HepG2 (cell line): ENCODE results near the gene CDC37L1. TPM values are rescaled to one million over a fixed set of nuclear protein-coding genes. Genes with fewer than 3 reads are reported as not detected.

Source experiments
- ATAC-seq: fragments of 200-7000 bp; cut with Tn5 transposase; 3 replicates; pipeline ENCODE4 v1.9.1; 2020; ENCODE audit warnings: mild to moderate bottlenecking, moderate library complexity
- BruUV-seq: library from RNA; stranded (reverse); fragments of 400-500 nt; replicated peaks from 2 replicates; lab custom pipeline; 2021; lab: Mats Ljungman, UMichigan
- CTCF ChIA-PET: fragments of 300-600 bp; formaldehyde crosslinking; extraction: SDS; loops from one replicate; lab custom pipeline; 2021; ENCODE audit warnings: low total read pairs, inconsistent platforms, low intra/inter-chr PET ratio; lab: Yijun Ruan, JAX
- POLR2A ChIA-PET: fragments of 350-600 bp; sonication (Branson Sonifier 250); formaldehyde crosslinking; loops from one replicate; lab custom pipeline; 2020; ENCODE audit warnings: antibody characterized with exemption, inconsistent platforms; lab: Yijun Ruan, JAX
- DNase-seq: peaks from one replicate; pipeline ENCODE4 v3.0.0-alpha.2; 2015; ENCODE audit warnings: low spot score
- FAIRE-seq: peaks from 3 replicates; lab custom pipeline; 2011; peaks lifted over from hg19 to GRCh38; lab: Jason Lieb, UNC
- H2AFZ ChIP-seq: one replicate; pipeline ENCODE4 v1.6.1; 2011; ENCODE audit warnings: low read length, inconsistent platforms
- H3K27ac ChIP-seq: fragments of 300-600 bp; 3 replicates; pipeline ENCODE4 v1.8.0; 2011; ENCODE audit warnings: mixed run types, mild to moderate bottlenecking, mixed read lengths, low read length, inconsistent platforms; ENCODE audit not compliant: insufficient read depth; ENCODE audit errors: extremely low read length
- H3K27me3 ChIP-seq, 2 experiments: fragments of 200-600 bp in 1 of 2; 2 replicates in 1 of 2; 3 replicates in 1 of 2; pipeline versions ENCODE4 v1.6.0 to v1.8.0; 2011; ENCODE audit warnings: low read length in 2 of 2, mild to moderate bottlenecking in 2 of 2, moderate library complexity in 2 of 2, inconsistent platforms in 1 of 2; ENCODE audit not compliant: insufficient read depth in 2 of 2, control insufficient read depth in 1 of 2
- H3K36me3 ChIP-seq, 2 experiments: fragments of 200-600 bp in 1 of 2; replicated peaks in 1 of 2; 2 replicates in 1 of 2; 3 replicates in 1 of 2; pipeline versions ENCODE4 v1.5.1 to v1.8.0; 2011; ENCODE audit warnings: low read length in 2 of 2, inconsistent platforms in 1 of 2; ENCODE audit not compliant: insufficient read depth in 2 of 2, control insufficient read depth in 1 of 2
- H3K4me1 ChIP-seq: 2 replicates; pipeline ENCODE4 v1.5.1; 2012; ENCODE audit warnings: low read length, inconsistent platforms; ENCODE audit not compliant: insufficient read depth
- H3K4me2 ChIP-seq: 2 replicates; pipeline ENCODE4 v1.6.0; 2011; ENCODE audit warnings: low read depth, low read length, inconsistent platforms
- H3K4me3 ChIP-seq, 3 experiments: fragments of 200-600 bp in 1 of 3; sonication (generic), shearing (Covaris generic) in 1 of 3; replicated peaks in 1 of 3; 2 replicates each; pipeline ENCODE4 v1.5.1; 2011 to 2016; ENCODE audit warnings: low read length in 3 of 3, inconsistent platforms in 2 of 3, low read depth in 2 of 3, mild to moderate bottlenecking in 2 of 3, control low read depth in 1 of 3, mixed read lengths in 1 of 3; ENCODE audit not compliant: insufficient read depth in 1 of 3
- H3K79me2 ChIP-seq: one replicate; pipeline ENCODE4 v1.6.1; 2011; ENCODE audit warnings: low read length, inconsistent platforms; ENCODE audit not compliant: insufficient read depth
- H3K9ac ChIP-seq: 2 replicates; pipeline ENCODE4 v1.6.0; 2011; ENCODE audit warnings: mild to moderate bottlenecking, low read depth, low read length, inconsistent platforms; ENCODE audit not compliant: insufficient read depth
- H3K9me3 ChIP-seq: 2 replicates; pipeline ENCODE4 v1.5.1; 2012; ENCODE audit warnings: mild to moderate bottlenecking, low read length
- H4K20me1 ChIP-seq: 2 replicates; pipeline ENCODE4 v1.6.0; 2011; ENCODE audit warnings: inconsistent platforms, mild to moderate bottlenecking, low read length, moderate library complexity; ENCODE audit not compliant: insufficient read depth
- CBFB ChIP-seq: sonication (generic); formaldehyde crosslinking; IDR thresholded peaks from 2 replicates; pipeline ENCODE4 v1.4.0; 2020; ENCODE audit warnings: missing genetic modification reagents
- HNRNPL ChIP-seq: fragments of 200-400 bp; formaldehyde crosslinking; IDR thresholded peaks from 2 replicates; pipeline ENCODE4 v1.6.1; 2017; ENCODE audit warnings: mild to moderate bottlenecking, low read depth, low read length
- HOXA3 ChIP-seq: sonication (generic); formaldehyde crosslinking; IDR thresholded peaks from 2 replicates; pipeline ENCODE4 v1.5.0; 2020; ENCODE audit warnings: missing genetic modification reagents
- MED8 ChIP-seq: sonication (generic); formaldehyde crosslinking; IDR thresholded peaks from 2 replicates; pipeline ENCODE4 v1.8.1; 2023; ENCODE audit warnings: mild to moderate bottlenecking, missing genetic modification reagents; ENCODE audit not compliant: insufficient replicate concordance
- PRMT3 ChIP-seq: sonication (generic); formaldehyde crosslinking; IDR thresholded peaks from 2 replicates; pipeline ENCODE4 v1.8.1; 2022; ENCODE audit warnings: low read depth, mild to moderate bottlenecking, moderate library complexity, missing genetic modification reagents, borderline replicate concordance
- RBAK ChIP-seq: sonication (generic); formaldehyde crosslinking; IDR thresholded peaks from 2 replicates; pipeline ENCODE4 v1.5.1; 2020; ENCODE audit warnings: mild to moderate bottlenecking, missing genetic modification reagents
- ZNF317 ChIP-seq: sonication (generic); formaldehyde crosslinking; IDR thresholded peaks from 2 replicates; pipeline ENCODE4 v1.5.0; 2020; ENCODE audit warnings: mild to moderate bottlenecking, missing genetic modification reagents
- ZNF335 ChIP-seq: sonication (generic); formaldehyde crosslinking; IDR thresholded peaks from 2 replicates; pipeline ENCODE4 v1.4.0; 2020; ENCODE audit warnings: missing genetic modification reagents
- ZNF562 ChIP-seq: sonication (generic); formaldehyde crosslinking; IDR thresholded peaks from 2 replicates; pipeline ENCODE4 v1.8.0; 2022; ENCODE audit warnings: missing genetic modification reagents, borderline replicate concordance
- WGBS: methylation state at CpG from one replicate; pipeline ENCODE4 v1.1.6; 2017; ENCODE audit warnings: low lambda C conversion rate; 5-methylcytosine and 5-hydroxymethylcytosine counted together
- in situ Hi-C: cut with HindIII; loops from 2 replicates; pipeline ENCODE4 v1.10.0; 2017; ENCODE audit warnings: low pct_unique_long_range_greater_than_20kb; ENCODE audit not compliant: extremely low pct_ligation_motif_present
- intact Hi-C: fragments of 100-400 bp; cut with micrococcal nuclease; formaldehyde crosslinking; loops from one replicate; pipeline ENCODE4 v1.10.0; 2022; ENCODE audit not compliant: unreplicated experiment
- polyA plus RNA-seq, 8 experiments: library from polyadenylated mRNA; depleted of rRNA in 3 of 8; stranded (reverse) in 7 of 8; unstranded in 1 of 8; fragments of >200 nt; fragmentation: Illumina TruSeq in 4 of 8; extraction: Trizol in 4 of 8; gene quantifications; 2 replicates each; pipeline versions ENCODE4 v1.2.1 to v1.2.3, GENCODE V29; 2011 to 2016; ENCODE audit warnings: low read depth in 4 of 8, missing spikeins in 1 of 8, mixed read lengths in 1 of 8; ENCODE audit not compliant: insufficient read depth in 1 of 8
- total RNA-seq, 5 experiments: library from RNA; depleted of rRNA; stranded (reverse); fragments of >200 nt; fragmentation: Illumina TruSeq; extraction: Trizol; gene quantifications; 2 replicates each; pipeline ENCODE4 v1.2.3, GENCODE V29; 2016; ENCODE audit warnings: low read depth in 1 of 5
- TF ChIP-seq, protein P1 (sequence below): sonication (generic); formaldehyde crosslinking; IDR thresholded peaks from 2 replicates; pipeline ENCODE4 v1.8.0; 2022; ENCODE audit warnings: missing genetic modification reagents, mild to moderate bottlenecking, borderline replicate concordance
- TF ChIP-seq, protein P2 (sequence below): sonication (generic); formaldehyde crosslinking; IDR thresholded peaks from 2 replicates; pipeline ENCODE4 v1.9.0; 2022; ENCODE audit warnings: low read depth, missing genetic modification reagents
- TF ChIP-seq, protein P3 (sequence below): sonication (generic); formaldehyde crosslinking; IDR thresholded peaks from 2 replicates; pipeline ENCODE4 v1.4.0; 2020; ENCODE audit warnings: missing genetic modification reagents

CDC37L1 gene
- total and polyA plus RNA-seq, 2 of the 13 experiments (the other 11 are each of a cell fraction or from before 2014, with no cell fraction given): 5.5 to 17.0 TPM

DNA sequence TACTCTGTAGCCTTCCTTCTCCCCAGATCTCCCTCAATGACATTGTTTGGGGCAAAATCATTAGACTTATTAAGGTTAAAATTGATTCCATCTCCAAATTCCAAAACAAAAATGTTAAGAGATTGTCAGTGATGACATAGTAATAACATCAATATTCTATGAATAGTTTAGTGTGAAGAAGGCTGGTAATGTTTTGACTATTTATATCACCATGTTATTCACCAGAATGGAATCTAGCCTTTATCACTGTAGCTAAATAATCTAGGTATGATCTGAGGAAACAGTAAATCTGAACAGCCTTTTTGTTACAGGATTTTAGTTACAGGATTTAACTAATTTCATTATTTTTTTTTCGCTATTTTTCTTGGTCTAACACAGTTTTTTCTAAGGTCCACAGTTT, 18.2 kb upstream of the CDC37L1 start:
- DNase-seq: no peak
- H2AFZ ChIP-seq: no peak overlapping the region
- in situ Hi-C loops: no loop called here

More for the DNA sequence above, 18.2 kb upstream of the CDC37L1 start:
- no TSS peak for BruUV-seq
- CTCF ChIA-PET: interaction anchor here (1.0 kb wide), 1 partner anchor 19 kb away, joined by 3 read pairs; the partner anchor contains the start of gene CDC37L1
- TF ChIP-seq PRMT3 (CRISPR knock-in tag) (no peak), CBFB (CRISPR knock-in tag) (no peak), RBAK (CRISPR knock-in tag) (no peak), MED8 (no peak), ZNF562 (no peak), HNRNPL (no peak), ZNF335 (CRISPR knock-in tag) (no peak), ZNF317 (CRISPR knock-in tag) (no peak), HOXA3 (CRISPR knock-in tag) (no peak)
- TF ChIP-seq, protein P1, sequence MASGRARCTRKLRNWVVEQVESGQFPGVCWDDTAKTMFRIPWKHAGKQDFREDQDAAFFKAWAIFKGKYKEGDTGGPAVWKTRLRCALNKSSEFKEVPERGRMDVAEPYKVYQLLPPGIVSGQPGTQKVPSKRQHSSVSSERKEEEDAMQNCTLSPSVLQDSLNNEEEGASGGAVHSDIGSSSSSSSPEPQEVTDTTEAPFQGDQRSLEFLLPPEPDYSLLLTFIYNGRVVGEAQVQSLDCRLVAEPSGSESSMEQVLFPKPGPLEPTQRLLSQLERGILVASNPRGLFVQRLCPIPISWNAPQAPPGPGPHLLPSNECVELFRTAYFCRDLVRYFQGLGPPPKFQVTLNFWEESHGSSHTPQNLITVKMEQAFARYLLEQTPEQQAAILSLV (CRISPR knock-in tag): no peak
- TF ChIP-seq, protein P2, sequence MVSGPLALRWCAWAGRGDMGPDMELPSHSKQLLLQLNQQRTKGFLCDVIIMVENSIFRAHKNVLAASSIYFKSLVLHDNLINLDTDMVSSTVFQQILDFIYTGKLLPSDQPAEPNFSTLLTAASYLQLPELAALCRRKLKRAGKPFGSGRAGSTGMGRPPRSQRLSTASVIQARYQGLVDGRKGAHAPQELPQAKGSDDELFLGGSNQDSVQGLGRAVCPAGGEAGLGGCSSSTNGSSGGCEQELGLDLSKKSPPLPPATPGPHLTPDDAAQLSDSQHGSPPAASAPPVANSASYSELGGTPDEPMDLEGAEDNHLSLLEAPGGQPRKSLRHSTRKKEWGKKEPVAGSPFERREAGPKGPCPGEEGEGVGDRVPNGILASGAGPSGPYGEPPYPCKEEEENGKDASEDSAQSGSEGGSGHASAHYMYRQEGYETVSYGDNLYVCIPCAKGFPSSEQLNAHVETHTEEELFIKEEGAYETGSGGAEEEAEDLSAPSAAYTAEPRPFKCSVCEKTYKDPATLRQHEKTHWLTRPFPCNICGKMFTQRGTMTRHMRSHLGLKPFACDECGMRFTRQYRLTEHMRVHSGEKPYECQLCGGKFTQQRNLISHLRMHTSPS (CRISPR knock-in tag): no peak
- TF ChIP-seq, protein P3, sequence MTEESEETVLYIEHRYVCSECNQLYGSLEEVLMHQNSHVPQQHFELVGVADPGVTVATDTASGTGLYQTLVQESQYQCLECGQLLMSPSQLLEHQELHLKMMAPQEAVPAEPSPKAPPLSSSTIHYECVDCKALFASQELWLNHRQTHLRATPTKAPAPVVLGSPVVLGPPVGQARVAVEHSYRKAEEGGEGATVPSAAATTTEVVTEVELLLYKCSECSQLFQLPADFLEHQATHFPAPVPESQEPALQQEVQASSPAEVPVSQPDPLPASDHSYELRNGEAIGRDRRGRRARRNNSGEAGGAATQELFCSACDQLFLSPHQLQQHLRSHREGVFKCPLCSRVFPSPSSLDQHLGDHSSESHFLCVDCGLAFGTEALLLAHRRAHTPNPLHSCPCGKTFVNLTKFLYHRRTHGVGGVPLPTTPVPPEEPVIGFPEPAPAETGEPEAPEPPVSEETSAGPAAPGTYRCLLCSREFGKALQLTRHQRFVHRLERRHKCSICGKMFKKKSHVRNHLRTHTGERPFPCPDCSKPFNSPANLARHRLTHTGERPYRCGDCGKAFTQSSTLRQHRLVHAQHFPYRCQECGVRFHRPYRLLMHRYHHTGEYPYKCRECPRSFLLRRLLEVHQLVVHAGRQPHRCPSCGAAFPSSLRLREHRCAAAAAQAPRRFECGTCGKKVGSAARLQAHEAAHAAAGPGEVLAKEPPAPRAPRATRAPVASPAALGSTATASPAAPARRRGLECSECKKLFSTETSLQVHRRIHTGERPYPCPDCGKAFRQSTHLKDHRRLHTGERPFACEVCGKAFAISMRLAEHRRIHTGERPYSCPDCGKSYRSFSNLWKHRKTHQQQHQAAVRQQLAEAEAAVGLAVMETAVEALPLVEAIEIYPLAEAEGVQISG (CRISPR knock-in tag): no peak
- WGBS: 92% methylated on average over 1 of the region's 1 CpG
- no peak overlapping the region for H3K27ac ChIP-seq
- ATAC-seq: no peak
- intact Hi-C loops: loop anchor here (5.0 kb wide), 1 partner anchor 36 kb away; no protein-coding TSS in a partner anchor
- H3K79me2 ChIP-seq: peaks cover 12% of the 10 kb centered on the region
- no peaks in the 10 kb centered on the region for H4K20me1 ChIP-seq
- H3K4me3 ChIP-seq: no peak overlapping the region
- no peaks in the 10 kb centered on the region for H3K36me3 ChIP-seq
- no peak overlapping the region for H3K9ac ChIP-seq
- H3K27me3 ChIP-seq: no peaks in the 10 kb centered on the region
- no peak overlapping the region for H3K4me2 ChIP-seq
- FAIRE-seq: no peak
- no peaks in the 10 kb centered on the region for H3K9me3 ChIP-seq
- H3K4me1 ChIP-seq: peaks cover 62% of the 10 kb centered on the region
- POLR2A ChIA-PET: interaction anchor here (2.6 kb wide), 1 partner anchor 18 kb away, joined by 28 read pairs; the partner anchor contains the start of gene CDC37L1
